Motor neuron (in vitro differentiated cells): Measurements from ENCODE around the gene ADCY5. TPM values are rescaled to one million over a fixed set of nuclear protein-coding genes. Genes with fewer than 3 reads are reported as not detected.

Experiments used
- ATAC-seq, 8 experiments: fragments of 200-7000 bp; cut with Tn5 transposase; replicated peaks in 6 of 8; 2 replicates each; pipeline ENCODE4 v1.8.0; 2021; ENCODE audit warnings: mild to moderate bottlenecking in 8 of 8, moderate library complexity in 8 of 8
- H3K27ac ChIP-seq, 2 donors: fragments of 250-450 bp; sonication (Bioruptor Pico); 2 replicates each; pipeline ENCODE4 v1.9.0; 2021; ENCODE audit warnings: antibody characterized with exemption in 2 of 2, mild to moderate bottlenecking in 2 of 2, moderate library complexity in 1 of 2
- H3K4me1 ChIP-seq, 2 donors: fragments of 250-450 bp; sonication (Bioruptor Pico); replicated peaks in 1 of 2; 2 replicates each; pipeline ENCODE4 v1.6.1; 2021; ENCODE audit warnings: antibody characterized with exemption in 2 of 2, mild to moderate bottlenecking in 2 of 2, moderate library complexity in 1 of 2
- H3K4me3 ChIP-seq, 5 donors: fragments of 250-450 bp; sonication (Bioruptor Pico); 2 replicates each; pipeline ENCODE4 v1.9.0; 2021; ENCODE audit warnings: antibody characterized with exemption in 5 of 5, mild to moderate bottlenecking in 5 of 5, moderate library complexity in 4 of 5
- WGBS, 10 experiments: fragments of 450-650 bp; shearing (Covaris generic); methylation state at CpG; one replicate each; pipeline ENCODE4 v1.0.0; 2022; 5-methylcytosine and 5-hydroxymethylcytosine counted together
- in situ Hi-C, 9 experiments: fragments of 400-800 bp; cut with MboI; loops; one replicate each; pipeline ENCODE4 v1.15.0; 2021; ENCODE audit warnings: low sequenced_read_pairs in 9 of 9, low pct_unique_long_range_greater_than_20kb in 2 of 9; ENCODE audit not compliant: unreplicated experiment in 9 of 9
- total RNA-seq, 8 experiments: library from RNA; unstranded; fragments of 300-600 nt; gene quantifications; 2 replicates each; pipeline versions ENCODE4 v1.2.3 to v1.2.4, GENCODE V29; 2022

Gene ADCY5
- total RNA-seq, 8 experiments from 2014 or later: 0.49 to 14.4 (median 8.2) TPM

- peaks cover 0 to 2% of the 10 kb centered on the region in 2 donors for H3K4me1 ChIP-seq
- no peak overlapping the region for H3K4me3 ChIP-seq
- no peak overlapping the region for H3K27ac ChIP-seq
- no peak for ATAC-seq
- in situ Hi-C loops: loop anchor here in 7 of 9 experiments (10.0 to 25.0 kb wide), 4 partner anchors 136 to 236 kb away; no protein-coding TSS in a partner anchor
- 0 to 80% (median 67%) methylated on average over 1 to 5 of the region's 6 CpGs; no CpG with 5 or more reads in 1 of the 10 experiments for WGBS, 10 experiments
These were observed 122.4 kb downstream of the ADCY5 start for GRCh38 chr3:123326531-123326930.

- no peak for ATAC-seq
- in situ Hi-C loops: loop anchor here in 7 of 9 experiments (10.0 to 25.0 kb wide), 4 partner anchors 136 to 236 kb away; no protein-coding TSS in a partner anchor
- Histone ChIP-seq H3K27ac (no peak overlapping the region), H3K4me3 (no peak overlapping the region), H3K4me1 (peaks cover 0 to 2% of the 10 kb centered on the region in 2 donors)
- WGBS, 10 experiments: 18 to 93% (median 80%) methylated on average over 1 to 2 of the region's 8 CpGs; no CpG with 5 or more reads in 5 of the 10 experiments
These were observed 123.1 kb downstream of the ADCY5 start for GRCh38 chr3:123325766-123326256.

- Histone ChIP-seq H3K27ac (no peak overlapping the region), H3K4me3 (no peak overlapping the region), H3K4me1 (peaks cover 6% of the 10 kb centered on the region in 2 donors)
- 17 to 100% (median 77%) methylated on average over 1 to 7 of the region's 15 CpGs; no CpG with 5 or more reads in 5 of the 10 experiments for WGBS, 10 experiments
- no peak for ATAC-seq
- in situ Hi-C loops: loop anchor here in 7 of 9 experiments (10.0 to 25.0 kb wide), 4 partner anchors 137 to 237 kb away; no protein-coding TSS in a partner anchor
These were observed 123.8 kb downstream of the ADCY5 start for GRCh38 chr3:123324880-123325765.

- ATAC-seq: no peak
- Histone ChIP-seq H3K4me1 (peaks cover 11 to 12% of the 10 kb centered on the region in 2 donors), H3K4me3 (no peak overlapping the region), H3K27ac (no peak overlapping the region)
- in situ Hi-C loops: loop anchor here in 3 of 9 experiments (10.0 kb wide), 1 partner anchor 161 kb away; no protein-coding TSS in a partner anchor
- 80 to 100% methylated on average over 1 of the region's 1 CpG; no CpG with 5 or more reads in 8 of the 10 experiments for WGBS, 10 experiments
These were observed 125.1 kb downstream of the ADCY5 start for GRCh38 chr3:123323781-123324180.

DNA sequence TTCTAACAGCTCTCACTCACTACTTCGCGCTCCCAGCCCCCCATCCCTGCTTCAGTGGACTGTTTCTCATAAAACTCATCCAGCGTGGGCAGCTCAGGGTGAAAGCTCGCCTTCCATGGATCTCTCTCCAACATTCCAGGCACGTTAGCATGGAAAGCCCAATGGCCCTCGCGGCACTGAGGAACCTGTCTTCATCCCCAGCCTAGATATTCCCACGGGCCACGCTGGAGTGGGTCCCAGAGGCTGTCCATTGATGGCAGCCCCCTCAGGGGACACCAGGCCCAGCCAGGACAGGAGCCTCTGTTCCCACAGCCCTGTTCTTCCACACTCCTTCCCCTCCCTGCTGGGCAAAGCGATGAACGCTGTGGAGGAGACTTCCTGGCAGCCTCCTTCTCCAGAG is 126.0 kb downstream of the ADCY5 start:
- ATAC-seq: no peak
- H3K27ac ChIP-seq: no peak overlapping the region
- no peak overlapping the region for H3K4me3 ChIP-seq
- H3K4me1 ChIP-seq: peaks cover 11 to 12% of the 10 kb centered on the region in 2 donors
- in situ Hi-C loops: loop anchor here in 3 of 9 experiments (10.0 kb wide), 1 partner anchor 162 kb away; no protein-coding TSS in a partner anchor
- WGBS, 10 experiments: 17 to 100% (median 76%) methylated on average over 1 to 8 of the region's 11 CpGs; no CpG with 5 or more reads in 4 of the 10 experiments

GRCh38 chr3:123321806-123322205 is 127.1 kb downstream of the ADCY5 start:
- 82 to 100% (median 92%) methylated on average over 1 to 6 of the region's 8 CpGs; no CpG with 5 or more reads in 6 of the 10 experiments for WGBS, 10 experiments
- ATAC-seq: no peak

GRCh38 chr3:123320221-123320620 is 128.7 kb downstream of the ADCY5 start:
- peak in 7 of 8 experiments; percentile 23 to 77 (median 36) for ATAC-seq

More at GRCh38 chr3:123321806-123322205, 127.1 kb downstream of the ADCY5 start:
- Histone ChIP-seq H3K4me1 (peaks cover 11 to 12% of the 10 kb centered on the region in 2 donors), H3K27ac (no peak overlapping the region), H3K4me3 (no peak overlapping the region)
- in situ Hi-C loops: loop anchor here in 3 of 9 experiments (10.0 kb wide), 1 partner anchor 163 kb away; no protein-coding TSS in a partner anchor

DNA sequence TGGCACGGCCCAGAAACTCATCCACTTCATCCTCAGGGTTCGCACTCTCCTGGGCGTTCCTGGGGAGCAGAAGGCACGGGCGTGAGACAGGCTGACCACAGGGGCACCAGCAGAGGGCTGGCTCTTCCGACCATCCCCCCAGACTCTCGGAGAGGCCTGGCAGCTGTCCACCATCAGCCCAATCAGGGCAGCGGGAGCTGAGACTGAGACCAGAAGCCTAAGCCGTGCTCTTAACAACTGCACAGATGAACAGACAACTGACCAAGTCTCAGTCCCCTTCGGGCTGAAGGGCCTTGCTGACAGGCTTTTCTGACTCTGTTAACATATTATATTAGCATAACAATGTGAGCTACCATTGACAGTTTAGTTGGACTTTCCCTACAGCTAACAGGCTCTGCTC is 129.1 kb downstream of the ADCY5 start:
- H3K27ac ChIP-seq: no peak overlapping the region
- in situ Hi-C loops: loop anchor here in 3 of 9 experiments (10.0 kb wide), 1 partner anchor 165 kb away; no protein-coding TSS in a partner anchor
- H3K4me1 ChIP-seq: peaks cover 11 to 12% of the 10 kb centered on the region in 2 donors
- no peak overlapping the region for H3K4me3 ChIP-seq
- 0 to 73% (median 0%) methylated on average over 1 to 7 of the region's 10 CpGs; no CpG with 5 or more reads in 6 of the 10 experiments for whole genome bisulfite sequencing, 10 experiments
- peak; percentile 36 to 96 (median 90) for ATAC-seq

More at GRCh38 chr3:123320221-123320620, 128.7 kb downstream of the ADCY5 start:
- peaks cover 11 to 12% of the 10 kb centered on the region in 2 donors for H3K4me1 ChIP-seq
- WGBS, 10 experiments: 40 to 100% (median 77%) methylated on average over 1 to 3 of the region's 5 CpGs; no CpG with 5 or more reads in 4 of the 10 experiments
- no peak overlapping the region for H3K4me3 ChIP-seq
- in situ Hi-C loops: loop anchor here in 3 of 9 experiments (10.0 kb wide), 1 partner anchor 165 kb away; no protein-coding TSS in a partner anchor
- H3K27ac ChIP-seq: no peak overlapping the region

DNA sequence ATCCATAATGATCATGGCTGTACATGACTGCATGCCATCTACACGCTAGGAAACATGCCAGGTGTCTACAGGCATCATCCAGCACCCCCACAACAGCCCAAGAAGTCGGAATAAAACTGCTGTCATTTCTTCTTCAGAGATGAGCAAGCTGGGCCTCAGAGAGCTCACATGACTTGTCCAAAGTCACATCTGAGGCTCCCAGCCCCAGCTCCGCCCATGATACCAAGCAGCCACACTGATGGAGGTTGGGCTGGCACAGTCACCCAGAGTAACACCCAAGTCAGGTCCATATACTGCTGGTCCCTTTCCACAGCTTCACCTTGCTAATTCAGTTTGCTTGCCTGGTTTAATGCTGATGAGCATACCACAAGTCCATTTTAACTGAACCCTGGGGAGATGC is 130.5 kb downstream of the ADCY5 start:
- Histone ChIP-seq H3K4me1 (peaks cover 11 to 12% of the 10 kb centered on the region in 2 donors), H3K4me3 (no peak overlapping the region), H3K27ac (no peak overlapping the region)
- 50 to 100% (median 80%) methylated on average over 1 of the region's 3 CpGs; no CpG with 5 or more reads in 6 of the 10 experiments for WGBS, 10 experiments
- no peak for ATAC-seq
- in situ Hi-C loops: no loop called here

GRCh38 chr3:123317716-123318115 is 131.2 kb downstream of the ADCY5 start:
- ATAC-seq: no peak
- Histone ChIP-seq H3K4me3 (no peak overlapping the region), H3K27ac (no peak overlapping the region), H3K4me1 (peaks cover 11 to 12% of the 10 kb centered on the region in 2 donors)
- WGBS, 10 experiments: 0 to 100% (median 86%) methylated on average over 1 to 8 of the region's 14 CpGs; no CpG with 5 or more reads in 6 of the 10 experiments
- in situ Hi-C loops: no loop called here

DNA sequence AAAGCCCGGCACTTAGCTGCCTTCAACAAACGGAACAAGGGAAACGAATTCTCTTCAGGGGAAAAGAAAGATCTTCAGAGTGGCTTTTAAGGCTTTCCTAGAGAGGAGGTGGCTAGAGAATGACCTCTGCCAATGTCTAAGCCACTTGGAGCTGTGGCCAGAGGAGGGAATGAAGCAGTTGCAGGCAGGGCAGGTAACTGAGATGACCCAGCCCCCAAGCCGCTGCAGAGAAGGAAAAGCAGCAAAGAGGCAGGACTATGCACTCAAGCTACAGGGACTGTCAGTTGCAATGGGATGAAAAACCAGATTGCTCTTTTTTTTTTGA is 133.7 kb downstream of the ADCY5 start:
- H3K4me3 ChIP-seq: no peak overlapping the region
- H3K4me1 ChIP-seq: peaks cover 7 to 8% of the 10 kb centered on the region in 2 donors
- H3K27ac ChIP-seq: no peak overlapping the region
- WGBS, 10 experiments: 0 to 100% (median 60%) methylated on average over 1 to 2 of the region's 4 CpGs; no CpG with 5 or more reads in 4 of the 10 experiments
- in situ Hi-C loops: no loop called here
- ATAC-seq: no peak

DNA sequence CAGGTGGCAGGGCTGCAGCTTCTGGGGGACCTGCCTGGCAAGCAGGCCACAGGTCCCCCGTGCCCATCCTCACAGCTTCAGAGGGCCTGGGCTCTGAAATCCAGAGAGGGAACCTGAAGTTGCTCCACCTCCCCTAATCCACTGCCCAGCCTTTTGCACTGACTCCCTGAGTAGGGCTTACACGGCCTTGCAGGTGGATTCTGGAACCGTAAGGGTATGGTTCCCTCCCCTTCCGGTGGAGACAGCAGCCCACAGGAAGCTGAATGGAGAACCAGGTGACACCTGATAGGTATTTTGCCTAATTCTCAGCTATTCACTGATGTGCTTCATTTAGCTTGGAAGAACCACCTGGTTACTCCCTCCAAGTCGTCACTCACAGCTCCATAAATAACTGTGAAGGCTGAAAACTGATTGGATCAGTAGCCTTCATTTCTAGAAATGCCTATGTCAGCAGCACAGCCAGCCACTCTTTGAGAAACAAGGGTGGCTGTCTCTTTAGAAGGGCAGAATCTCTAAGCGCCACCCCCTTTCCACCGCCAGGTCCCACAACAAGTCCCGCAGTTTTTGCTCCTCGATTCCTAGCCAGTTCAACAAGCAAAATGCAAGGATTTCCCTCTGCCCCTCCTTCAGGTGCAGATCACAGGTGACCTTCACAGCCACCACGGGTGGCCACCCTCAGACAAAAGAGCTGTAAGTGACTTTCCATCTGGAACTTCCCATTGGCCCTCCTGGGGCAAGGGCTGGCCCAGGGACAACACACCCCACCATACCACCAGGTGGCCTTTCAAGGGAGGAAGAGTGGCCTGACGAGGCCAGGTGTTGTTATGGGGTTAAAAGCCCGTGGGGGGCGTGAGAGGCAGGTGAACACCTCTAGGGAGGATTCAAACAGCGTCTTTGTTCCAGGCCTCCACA is 134.3 kb downstream of the ADCY5 start:
- in situ Hi-C loops: no loop called here
- WGBS, 10 experiments: 25 to 79% (median 52%) methylated on average over 1 to 9 of the region's 14 CpGs
- Histone ChIP-seq H3K4me3 (no peak overlapping the region), H3K4me1 (peaks cover 3% of the 10 kb centered on the region in 2 donors), H3K27ac (no peak overlapping the region)
- no peak for ATAC-seq
